Endothelial cell (in vitro differentiated cells): ENCODE results near the gene INVS. TPM values are rescaled to one million over a fixed set of nuclear protein-coding genes. Genes with fewer than 3 reads are reported as not detected.

Experiments used
- DNase-seq: peaks from one replicate; pipeline ENCODE4 v3.0.0; 2021; ENCODE audit warnings: low spot score
- H3K27ac Mint-ChIP-seq: one replicate; pipeline ENCODE4 v1.8.0; 2021; ENCODE audit warnings: mixed read lengths, inconsistent platforms; ENCODE audit not compliant: unreplicated experiment
- H3K27me3 Mint-ChIP-seq: one replicate; pipeline ENCODE4 v1.8.0; 2021; ENCODE audit warnings: mild to moderate bottlenecking, moderate library complexity, mixed read lengths, inconsistent platforms; ENCODE audit not compliant: unreplicated experiment
- H3K36me3 Mint-ChIP-seq: one replicate; pipeline ENCODE4 v1.8.0; 2021; ENCODE audit warnings: mild to moderate bottlenecking, low read depth, mixed read lengths, inconsistent platforms; ENCODE audit not compliant: unreplicated experiment
- H3K4me1 Mint-ChIP-seq: one replicate; pipeline ENCODE4 v1.8.0; 2021; ENCODE audit warnings: mild to moderate bottlenecking, mixed read lengths, inconsistent platforms; ENCODE audit not compliant: unreplicated experiment
- H3K4me3 Mint-ChIP-seq: one replicate; pipeline ENCODE4 v1.8.0; 2021; ENCODE audit warnings: mild to moderate bottlenecking, mixed read lengths, inconsistent platforms; ENCODE audit not compliant: unreplicated experiment
- H3K9me3 Mint-ChIP-seq: one replicate; pipeline ENCODE4 v1.8.0; 2021; ENCODE audit warnings: mixed read lengths, inconsistent platforms; ENCODE audit not compliant: unreplicated experiment
- CTCF ChIP-seq: fragments of 200-600 bp; sonication (generic); IDR thresholded peaks from one replicate; pipeline ENCODE4 v1.5.0; 2021; ENCODE audit warnings: antibody characterized with exemption; ENCODE audit not compliant: unreplicated experiment
- total RNA-seq: library from RNA; stranded (reverse); fragmentation: NEBNext Ultra II Directional; extraction: Animal tissue kit (Norgen Biotek cat#: 25700); gene quantifications from one replicate; pipeline ENCODE4 v1.2.1, GENCODE V29; 2021; ENCODE audit not compliant: unreplicated experiment

INVS gene
- total RNA-seq, 1 donor from 2014 or later: 21.6 TPM

GRCh38 chr9:100341889-100342288, 242.8 kb downstream of the INVS start:
- TF ChIP-seq CTCF: no peak
- peaks cover 15% of the 10 kb centered on the region for H3K36me3 Mint-ChIP-seq
- H3K9me3 Mint-ChIP-seq: no peaks in the 10 kb centered on the region
- H3K27ac Mint-ChIP-seq: peak overlapping the region; percentile 68
- no peak for DNase-seq
- H3K27me3 Mint-ChIP-seq: peaks cover 8% of the 10 kb centered on the region
- H3K4me1 Mint-ChIP-seq: peaks cover 50% of the 10 kb centered on the region
- peak overlapping the region; percentile 26 for H3K4me3 Mint-ChIP-seq

DNA sequence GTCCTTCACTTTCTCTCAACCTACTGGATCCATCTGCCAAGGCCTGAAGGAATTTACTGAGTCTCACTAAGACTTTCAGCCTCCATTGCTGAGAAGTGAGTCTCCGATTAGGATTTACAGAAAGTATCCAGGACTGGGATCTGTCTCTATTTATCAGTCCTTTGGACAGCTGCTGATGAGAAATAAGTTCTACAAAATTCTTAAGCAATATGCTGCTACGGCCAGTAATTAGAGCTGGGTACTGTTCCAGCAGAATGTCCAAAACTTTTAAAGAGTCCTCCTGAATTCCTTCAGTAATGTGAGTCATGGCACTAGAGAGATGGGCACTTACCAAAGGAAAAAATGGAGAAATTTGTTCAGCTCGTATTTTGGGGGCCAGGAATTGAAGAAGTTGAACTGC, 247.8 kb downstream of the INVS start:
- Mint-ChIP-seq H3K27me3 (peaks cover 6% of the 10 kb centered on the region), H3K9me3 (no peaks in the 10 kb centered on the region), H3K36me3 (peaks cover 15% of the 10 kb centered on the region), H3K27ac (no peak overlapping the region), H3K4me3 (no peak overlapping the region), H3K4me1 (peaks cover 41% of the 10 kb centered on the region)
- TF ChIP-seq CTCF: no peak
- DNase-seq: no peak

DNA sequence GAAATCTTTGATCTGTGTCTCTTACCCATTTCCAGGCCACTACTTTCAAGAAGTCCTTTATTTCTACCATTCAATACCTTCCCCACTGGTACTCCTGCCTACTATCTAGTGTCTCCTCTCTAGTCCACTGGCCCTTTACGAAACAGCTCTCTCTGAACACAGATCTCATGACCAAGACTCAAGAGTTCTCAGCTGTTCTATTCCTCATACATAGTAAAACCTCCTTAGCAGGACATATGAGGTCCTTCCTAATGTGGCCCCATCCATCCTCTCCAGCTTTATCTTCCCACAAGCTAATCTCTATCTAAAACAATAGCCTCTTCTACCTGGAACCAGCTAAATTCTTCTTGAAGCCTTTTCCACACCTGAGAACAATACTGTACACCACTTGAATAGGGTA, 251.1 kb downstream of the INVS start:
- Mint-ChIP-seq H3K27me3 (peaks cover 5% of the 10 kb centered on the region), H3K9me3 (no peaks in the 10 kb centered on the region), H3K4me3 (peak overlapping the region; percentile 67), H3K36me3 (peaks cover 18% of the 10 kb centered on the region), H3K27ac (peak overlapping the region; percentile 72), H3K4me1 (peaks cover 45% of the 10 kb centered on the region)
- no peak for DNase-seq
- TF ChIP-seq CTCF: no peak

Other genes starting within 250 kb of the INVS start
- gene STX17, start 192.6 kb upstream of the INVS start, total RNA-seq: 28.5 TPM
- 14.5 TPM for gene ERP44, start 243 bp upstream of the INVS start, total RNA-seq